Activated CD8-positive, alpha-beta memory T cell treated with anti-CD3 and anti-CD28 coated beads, Interleukin-2, amount 50 U/mL, for 1 hour (primary cell): ENCODE results near the gene MTF1.
"Not testable (repeated sequence)": the region's sequence is repeated elsewhere in the genome, so short reads cannot be mapped to it uniquely, and the experiment has no call there.

Experiments used
- DNase-seq: peaks from one replicate; pipeline ENCODE4 v3.0.0-alpha.2; 2020; ENCODE audit errors: extremely low read depth

MTF1 gene

GRCh38 chr1:37859507-37860345 is at the start of gene MTF1:
Gene MTF1, minus strand, starts transcription at chr1:37859592. Its CDS starts 1,934 bp downstream, at chr1:37857658.
- peak; percentile 93 for DNase-seq

GRCh38 chr1:37908531-37908930 is 49.1 kb upstream of the MTF1 start:
- DNase-seq: not testable (repeated sequence)

- not testable (repeated sequence) for DNase-seq
These were observed 48.2 kb upstream of the MTF1 start for GRCh38 chr1:37907416-37908125.

GRCh38 chr1:37906591-37906990 is 47.2 kb upstream of the MTF1 start:
- DNase-seq: not testable (repeated sequence)

GRCh38 chr1:37905727-37906126 is 46.3 kb upstream of the MTF1 start:
- DNase-seq: no peak

- not testable (repeated sequence) for DNase-seq
These were observed 44.5 kb upstream of the MTF1 start for GRCh38 chr1:37903921-37904320.

- DNase-seq: no peak
These were observed 43.6 kb upstream of the MTF1 start for GRCh38 chr1:37902983-37903382.

- DNase-seq: no peak
These were observed 42.5 kb upstream of the MTF1 start for GRCh38 chr1:37901893-37902225.

- DNase-seq: no peak
These were observed 42.0 kb upstream of the MTF1 start for GRCh38 chr1:37901191-37901892.

GRCh38 chr1:37897563-37897962 is 38.2 kb upstream of the MTF1 start:
- not testable (repeated sequence) for DNase-seq

GRCh38 chr1:37893673-37894072 is 34.3 kb upstream of the MTF1 start:
- no peak for DNase-seq

- no peak for DNase-seq
These were observed 33.0 kb upstream of the MTF1 start for GRCh38 chr1:37892151-37893047.

- no peak for DNase-seq
These were observed 31.1 kb upstream of the MTF1 start for GRCh38 chr1:37890378-37891014.

GRCh38 chr1:37888022-37888700 is 28.8 kb upstream of the MTF1 start:
- no peak for DNase-seq

GRCh38 chr1:37884145-37884544 is 24.8 kb upstream of the MTF1 start:
- no peak for DNase-seq

GRCh38 chr1:37883671-37884070 is 24.3 kb upstream of the MTF1 start:
- DNase-seq: no peak

GRCh38 chr1:37879865-37880264 is 20.5 kb upstream of the MTF1 start:
- DNase-seq: no peak

- DNase-seq: no peak
These were observed 18.7 kb upstream of the MTF1 start for GRCh38 chr1:37878071-37878470.

GRCh38 chr1:37875833-37876232 is 16.4 kb upstream of the MTF1 start:
- DNase-seq: no peak

- no peak for DNase-seq
These were observed 13.3 kb upstream of the MTF1 start for GRCh38 chr1:37872692-37873091.
